ENCODE data around the gene HTR3D.

DNA sequence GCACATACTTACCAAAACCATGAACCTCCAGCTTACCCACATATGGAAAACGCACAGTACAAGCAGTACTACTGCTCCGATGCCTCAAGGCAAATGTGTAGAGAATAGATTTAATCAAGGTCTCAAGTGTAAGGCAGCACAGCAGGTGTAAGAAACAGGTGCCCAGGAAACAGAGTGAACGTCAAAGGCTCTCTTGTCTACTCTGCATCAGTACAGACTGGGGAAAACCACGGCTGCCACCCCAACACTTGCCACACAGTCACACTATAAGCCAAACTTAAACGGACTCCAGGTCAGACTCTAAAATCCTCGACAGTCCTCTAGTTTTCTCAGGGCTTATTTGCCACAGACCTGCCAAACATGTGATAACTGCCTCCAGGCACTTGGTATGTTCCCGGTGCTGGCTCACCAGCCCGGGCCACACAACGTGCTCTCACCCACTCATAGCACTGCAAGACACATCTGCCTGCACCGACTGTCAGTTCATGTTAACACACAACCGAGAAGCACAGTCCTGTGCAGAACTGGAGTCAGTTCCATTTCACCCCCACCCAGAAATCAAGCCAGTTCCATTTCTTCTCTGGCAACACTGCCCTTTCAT, 44.4 kb upstream of the HTR3D start:
- TF ChIP-seq POLR2AphosphoS5 (IDR thresholded peaks at IDR 0.05), result no peak
- TF ChIP-seq, protein P1, sequence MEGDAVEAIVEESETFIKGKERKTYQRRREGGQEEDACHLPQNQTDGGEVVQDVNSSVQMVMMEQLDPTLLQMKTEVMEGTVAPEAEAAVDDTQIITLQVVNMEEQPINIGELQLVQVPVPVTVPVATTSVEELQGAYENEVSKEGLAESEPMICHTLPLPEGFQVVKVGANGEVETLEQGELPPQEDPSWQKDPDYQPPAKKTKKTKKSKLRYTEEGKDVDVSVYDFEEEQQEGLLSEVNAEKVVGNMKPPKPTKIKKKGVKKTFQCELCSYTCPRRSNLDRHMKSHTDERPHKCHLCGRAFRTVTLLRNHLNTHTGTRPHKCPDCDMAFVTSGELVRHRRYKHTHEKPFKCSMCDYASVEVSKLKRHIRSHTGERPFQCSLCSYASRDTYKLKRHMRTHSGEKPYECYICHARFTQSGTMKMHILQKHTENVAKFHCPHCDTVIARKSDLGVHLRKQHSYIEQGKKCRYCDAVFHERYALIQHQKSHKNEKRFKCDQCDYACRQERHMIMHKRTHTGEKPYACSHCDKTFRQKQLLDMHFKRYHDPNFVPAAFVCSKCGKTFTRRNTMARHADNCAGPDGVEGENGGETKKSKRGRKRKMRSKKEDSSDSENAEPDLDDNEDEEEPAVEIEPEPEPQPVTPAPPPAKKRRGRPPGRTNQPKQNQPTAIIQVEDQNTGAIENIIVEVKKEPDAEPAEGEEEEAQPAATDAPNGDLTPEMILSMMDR (IDR thresholded peaks at IDR 0.05), result no peak
- no peak for TF ChIP-seq POLR2A (IDR thresholded peaks at IDR 0.05)

Measured in breast epithelium (tissue), 3 donors.